Measurements from ENCODE around the gene PRICKLE1.

PRICKLE1 gene

GRCh38 chr12:42422785-42423184 lies 166.8 kb downstream of the PRICKLE1 start:
- no peak for TF ChIP-seq CTCF (IDR thresholded peaks at IDR 0.05; ENCODE audit: low read depth, low read length)
- H3K4me3 ChIP-seq (ENCODE audit: low read depth, low read length) = no peak overlapping the region

- TF ChIP-seq CTCF (IDR thresholded peaks at IDR 0.05; ENCODE audit: low read depth, low read length) = no peak
- H3K4me3 ChIP-seq (ENCODE audit: low read depth, low read length) = no peak overlapping the region
Measured at GRCh38 chr12:42421844-42422779, 167.4 kb downstream of the PRICKLE1 start.

- no peak for TF ChIP-seq CTCF (IDR thresholded peaks at IDR 0.05; ENCODE audit: low read depth, low read length)
Measured at GRCh38 chr12:42420395-42420794, 169.2 kb downstream of the PRICKLE1 start.

GRCh38 chr12:42410340-42410739 lies 179.2 kb downstream of the PRICKLE1 start:
- H3K4me3 ChIP-seq (ENCODE audit: low read depth, low read length) = no peak overlapping the region
- no peak for TF ChIP-seq CTCF (IDR thresholded peaks at IDR 0.05; ENCODE audit: low read depth, low read length)

More at GRCh38 chr12:42420395-42420794, 169.2 kb downstream of the PRICKLE1 start:
- no peak overlapping the region for H3K4me3 ChIP-seq (ENCODE audit: low read depth, low read length)

- no peak overlapping the region for H3K4me3 ChIP-seq (ENCODE audit: low read depth, low read length)
- TF ChIP-seq CTCF (IDR thresholded peaks at IDR 0.05; ENCODE audit: low read depth, low read length) = no peak
Measured at GRCh38 chr12:42409471-42409870, 180.1 kb downstream of the PRICKLE1 start.

- H3K4me3 ChIP-seq (ENCODE audit: low read depth, low read length) = no peak overlapping the region
- no peak for TF ChIP-seq CTCF (IDR thresholded peaks at IDR 0.05; ENCODE audit: low read depth, low read length)
Measured at GRCh38 chr12:42407306-42407705, 182.2 kb downstream of the PRICKLE1 start.
